GM19328 (cell line): ENCODE results near the gene SPACA9.

Experiments used
- ATAC-seq: cut with Tn5 transposase; IDR thresholded peaks from one replicate; pipeline ENCODE4 v1.9.1; 2021; ENCODE audit warnings: mild to moderate bottlenecking, moderate library complexity; ENCODE audit not compliant: unreplicated experiment

Gene SPACA9

GRCh38 chr9:132888151-132888550, 9.5 kb downstream of the SPACA9 start:
- no peak for ATAC-seq

- ATAC-seq, result no peak
Observed at GRCh38 chr9:132892400-132892799, 13.7 kb downstream of the SPACA9 start.

- ATAC-seq, result no peak
Observed at GRCh38 chr9:132894346-132894745, 15.6 kb downstream of the SPACA9 start.

GRCh38 chr9:132894862-132895835, 16.5 kb downstream of the SPACA9 start:
- ATAC-seq, result no peak

GRCh38 chr9:132896264-132896663, 17.6 kb downstream of the SPACA9 start:
- no peak for ATAC-seq

GRCh38 chr9:132896906-132897305, 18.2 kb downstream of the SPACA9 start:
- no peak for ATAC-seq

GRCh38 chr9:132898051-132898450, 19.4 kb downstream of the SPACA9 start:
- no peak for ATAC-seq

GRCh38 chr9:132901858-132902831, 23.4 kb downstream of the SPACA9 start:
- no peak for ATAC-seq

GRCh38 chr9:132903574-132904492, 25.1 kb downstream of the SPACA9 start:
- ATAC-seq, result no peak

GRCh38 chr9:132905726-132906125, 27.0 kb downstream of the SPACA9 start:
- no peak for ATAC-seq

GRCh38 chr9:132908635-132909034, 29.9 kb downstream of the SPACA9 start:
- no peak for ATAC-seq

- ATAC-seq, result no peak
Observed at GRCh38 chr9:132909311-132909710, 30.6 kb downstream of the SPACA9 start.

GRCh38 chr9:132910376-132910775, 31.7 kb downstream of the SPACA9 start:
- no peak for ATAC-seq

GRCh38 chr9:132912131-132912530, 33.4 kb downstream of the SPACA9 start:
- ATAC-seq, result no peak

- ATAC-seq, result no peak
Observed at GRCh38 chr9:132914924-132915323, 36.2 kb downstream of the SPACA9 start.

GRCh38 chr9:132919614-132920268, 41.0 kb downstream of the SPACA9 start:
- no peak for ATAC-seq

GRCh38 chr9:132923346-132923902, 44.7 kb downstream of the SPACA9 start:
- no peak for ATAC-seq

GRCh38 chr9:132927704-132928103, 49.0 kb downstream of the SPACA9 start:
- no peak for ATAC-seq

- ATAC-seq, result no peak
Observed at GRCh38 chr9:132931178-132931735, 52.6 kb downstream of the SPACA9 start.
